ENCODE measurements around the gene COL4A2.

The COL4A2 gene

DNA sequence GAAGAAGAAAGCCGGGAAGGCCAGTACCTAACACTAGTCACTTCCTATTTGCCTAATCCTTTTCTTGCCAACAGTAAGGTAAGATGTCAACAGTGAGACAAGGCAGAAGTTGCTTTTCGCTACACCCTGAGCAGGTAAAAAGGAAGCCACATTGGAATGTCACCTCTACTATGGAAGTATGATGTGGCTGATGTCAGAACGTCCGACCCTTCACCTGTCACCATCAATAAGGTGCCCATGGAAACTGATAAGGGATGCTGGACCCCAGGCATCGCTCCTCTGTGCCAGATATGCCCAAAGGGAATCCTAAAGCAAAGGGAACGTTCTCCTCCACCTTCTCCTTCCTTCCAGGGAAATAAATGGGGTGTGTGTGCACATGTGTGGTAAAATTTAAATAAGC is 34.4 kb upstream of the COL4A2 start:
- no peak for DNase-seq (ENCODE audit: low spot score)

GRCh38 chr13:110273254-110273653 is 33.8 kb upstream of the COL4A2 start:
- no peak for DNase-seq (ENCODE audit: low spot score)

DNA sequence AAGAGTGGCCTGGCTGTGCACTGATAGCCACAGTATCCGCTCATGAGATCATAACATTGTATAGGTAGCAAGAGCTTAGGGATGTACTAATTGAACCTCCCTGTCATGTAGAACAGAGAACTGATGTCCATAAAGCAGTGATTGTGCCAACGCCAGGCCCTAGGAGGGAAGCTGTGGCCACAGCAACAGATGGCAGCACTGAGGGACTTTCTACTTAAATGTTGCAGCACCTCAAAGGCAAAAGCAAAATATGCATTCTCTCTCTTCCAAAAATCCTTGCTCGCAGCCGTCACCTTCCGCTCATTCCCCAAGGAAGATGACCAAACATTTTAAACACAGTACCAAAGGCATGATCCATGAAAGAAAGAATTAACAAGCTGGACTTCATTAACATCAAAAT is 32.4 kb upstream of the COL4A2 start:
- DNase-seq (ENCODE audit: low spot score): no peak

DNA sequence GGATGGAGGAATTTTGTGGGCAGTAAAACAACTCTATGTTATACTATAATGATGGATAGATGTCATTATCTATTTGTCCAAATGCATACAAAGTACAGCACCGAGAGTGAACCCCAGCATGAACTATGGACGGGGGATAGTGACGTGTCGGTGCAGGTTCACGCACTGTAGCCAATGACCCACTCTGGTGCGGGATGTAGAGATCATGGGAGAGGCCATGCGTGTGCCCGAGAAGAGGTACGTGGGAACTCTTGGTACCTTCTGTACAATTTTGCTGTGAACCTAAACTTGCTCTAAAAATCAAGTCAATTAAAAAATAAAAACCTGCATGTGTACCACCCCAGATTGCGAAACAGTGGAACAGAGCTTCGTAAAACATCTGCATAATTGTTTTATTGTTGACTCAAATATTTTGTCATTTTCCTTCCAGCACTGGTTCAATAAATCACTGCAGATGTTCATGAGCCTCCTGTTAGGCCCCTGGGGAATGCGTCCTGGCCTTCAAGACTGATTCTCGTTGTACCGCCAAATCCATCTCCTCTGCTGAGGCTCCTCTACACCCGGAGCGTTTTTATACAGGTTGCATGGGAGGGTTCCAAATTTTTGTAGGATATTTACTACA is 31.0 kb upstream of the COL4A2 start:
- DNase-seq (ENCODE audit: low spot score): no peak

DNA sequence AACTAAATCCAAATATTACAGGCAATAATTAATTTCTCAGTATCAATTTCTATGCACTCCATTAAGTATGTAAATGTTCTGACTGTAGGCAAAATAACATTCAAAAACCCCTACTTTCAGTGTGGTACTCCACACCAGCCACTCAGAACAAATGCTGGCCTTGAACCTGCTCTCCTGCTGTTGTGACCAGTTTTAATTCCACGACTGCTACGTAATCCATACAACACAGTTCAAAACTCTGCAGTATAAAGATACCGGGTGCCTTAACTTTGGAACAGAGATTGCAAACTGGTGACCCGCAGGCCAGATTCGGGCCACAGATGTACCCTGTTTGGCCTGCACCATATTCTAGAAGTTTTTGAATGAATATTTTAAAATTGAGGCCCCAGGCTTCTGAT is 30.5 kb upstream of the COL4A2 start:
- no peak for DNase-seq (ENCODE audit: low spot score)

- DNase-seq (ENCODE audit: low spot score): no peak
Measured at GRCh38 chr13:110277357-110277975, 29.6 kb upstream of the COL4A2 start.

DNA sequence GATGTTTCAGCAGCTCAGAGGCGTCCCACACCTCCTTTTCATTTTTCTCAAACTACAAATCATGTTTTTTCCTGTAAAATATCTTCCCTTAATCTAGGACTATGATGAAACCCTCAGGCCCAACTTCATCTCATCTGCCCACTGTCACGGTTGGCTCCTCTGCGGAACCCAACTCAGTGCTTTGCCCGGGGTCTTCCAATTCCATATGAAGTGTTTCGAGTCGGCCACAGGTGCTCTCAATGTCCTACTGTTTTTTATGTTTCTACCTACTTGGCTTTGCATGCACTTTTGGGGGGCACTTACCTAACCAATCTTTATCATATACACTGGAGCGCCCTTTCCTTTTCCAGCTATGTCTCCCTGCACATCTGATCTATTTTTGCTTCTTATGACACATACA is 28.2 kb upstream of the COL4A2 start:
- DNase-seq (ENCODE audit: low spot score): no peak

GRCh38 chr13:110279684-110280083 is 27.4 kb upstream of the COL4A2 start:
- DNase-seq (ENCODE audit: low spot score): no peak

- no peak for DNase-seq (ENCODE audit: low spot score)
Measured at GRCh38 chr13:110280231-110280813, 26.8 kb upstream of the COL4A2 start.

DNA sequence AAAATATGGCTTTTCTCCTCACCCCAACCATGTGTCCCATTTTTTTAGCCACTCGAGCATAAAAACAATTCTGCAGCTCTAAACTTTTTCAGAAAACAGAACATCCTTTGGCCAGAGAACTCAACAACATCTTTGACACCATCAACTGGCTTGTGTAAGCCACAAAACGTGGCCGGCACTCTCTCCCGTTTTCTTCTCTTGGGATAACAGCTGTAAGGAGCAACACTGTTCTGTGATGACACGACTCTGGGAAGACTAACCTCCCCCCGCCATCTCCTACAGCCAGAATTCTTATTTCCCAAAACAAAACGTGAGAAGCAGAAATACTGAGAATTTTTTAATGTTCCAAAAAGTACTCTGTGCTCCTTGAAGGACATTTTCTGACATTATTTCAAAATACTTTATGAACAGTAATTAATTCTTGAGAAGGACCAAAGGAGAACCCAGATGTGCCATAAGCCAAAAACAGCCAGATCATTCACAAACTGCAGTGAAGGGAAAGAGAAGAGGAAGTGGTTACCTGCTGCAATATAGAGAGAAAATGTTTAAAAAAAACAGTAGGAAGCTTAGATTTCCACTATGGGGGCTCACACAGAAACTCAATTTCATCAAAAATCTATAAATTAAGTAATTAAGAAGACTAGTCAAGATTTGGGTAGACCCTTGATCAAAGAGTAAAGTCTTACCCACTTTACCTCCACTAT is 25.9 kb upstream of the COL4A2 start:
- DNase-seq (ENCODE audit: low spot score): no peak

GRCh38 chr13:110281736-110282135 is 25.3 kb upstream of the COL4A2 start:
- no peak for DNase-seq (ENCODE audit: low spot score)

DNA sequence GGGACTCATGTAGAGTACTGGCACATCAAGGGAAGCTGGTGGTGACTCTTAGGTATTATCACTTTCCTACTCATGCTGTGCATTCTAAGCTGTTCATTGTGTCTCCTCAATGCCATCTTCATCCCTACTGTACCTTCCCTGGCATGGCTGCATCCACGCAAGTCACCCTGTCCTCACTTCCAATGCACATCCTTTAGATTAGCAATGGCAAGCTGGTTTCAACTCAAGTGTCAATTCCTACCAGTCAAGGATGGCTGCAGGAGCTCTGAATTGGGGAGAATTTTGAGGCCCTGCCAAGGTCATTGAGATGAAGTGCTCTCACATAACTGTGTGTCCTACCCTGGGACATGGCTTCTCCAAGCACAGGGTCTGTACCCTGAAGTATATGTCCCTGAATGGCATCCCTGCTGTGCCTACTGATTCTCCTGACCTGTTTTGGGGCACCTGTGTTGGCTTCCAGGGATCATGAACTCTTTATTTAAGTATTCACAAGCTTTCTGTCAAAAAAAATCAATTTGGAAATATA is 24.7 kb upstream of the COL4A2 start:
- DNase-seq (ENCODE audit: low spot score): no peak

DNA sequence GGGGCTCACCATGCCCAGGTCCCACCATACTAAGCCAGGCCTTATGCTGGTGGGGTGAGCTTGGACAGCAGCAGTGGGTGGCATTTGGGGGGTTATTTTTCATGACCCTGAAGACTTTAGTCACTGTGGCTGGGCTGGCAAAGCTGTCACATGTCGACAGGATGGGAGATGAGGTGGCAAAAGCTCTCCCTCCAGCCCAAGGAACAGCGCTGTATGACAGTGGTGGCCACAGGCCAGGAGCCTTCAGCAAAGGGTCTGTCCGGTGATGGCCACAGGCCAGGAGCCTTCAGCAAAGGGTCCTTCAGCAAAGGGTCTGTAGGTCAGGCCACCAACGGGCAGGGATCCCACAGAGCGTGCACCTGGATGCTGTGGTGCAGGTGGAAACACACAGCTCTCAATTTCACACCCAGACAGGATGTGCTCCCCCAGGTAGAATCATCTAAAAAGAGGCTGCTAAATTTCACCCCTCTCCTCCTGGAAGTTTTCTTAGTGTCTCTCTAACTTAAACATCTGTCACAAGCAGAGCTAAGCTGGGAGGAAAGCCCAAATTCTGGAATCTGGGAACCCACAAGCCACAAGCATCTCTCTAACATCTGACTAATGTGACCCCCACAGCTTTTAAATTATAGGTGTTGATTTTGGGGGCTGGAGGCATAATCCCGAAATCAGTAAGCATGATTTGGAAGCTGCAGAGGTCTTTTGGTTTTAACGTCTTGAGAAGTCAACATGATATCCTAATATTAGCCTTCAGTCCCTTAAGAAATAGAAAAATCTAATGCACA is 23.2 kb upstream of the COL4A2 start:
- no peak for DNase-seq (ENCODE audit: low spot score)

- no peak for DNase-seq (ENCODE audit: low spot score)
Measured at GRCh38 chr13:110284779-110285484, 22.2 kb upstream of the COL4A2 start.

GRCh38 chr13:110285991-110286832 is 20.9 kb upstream of the COL4A2 start:
- no peak for DNase-seq (ENCODE audit: low spot score)

DNA sequence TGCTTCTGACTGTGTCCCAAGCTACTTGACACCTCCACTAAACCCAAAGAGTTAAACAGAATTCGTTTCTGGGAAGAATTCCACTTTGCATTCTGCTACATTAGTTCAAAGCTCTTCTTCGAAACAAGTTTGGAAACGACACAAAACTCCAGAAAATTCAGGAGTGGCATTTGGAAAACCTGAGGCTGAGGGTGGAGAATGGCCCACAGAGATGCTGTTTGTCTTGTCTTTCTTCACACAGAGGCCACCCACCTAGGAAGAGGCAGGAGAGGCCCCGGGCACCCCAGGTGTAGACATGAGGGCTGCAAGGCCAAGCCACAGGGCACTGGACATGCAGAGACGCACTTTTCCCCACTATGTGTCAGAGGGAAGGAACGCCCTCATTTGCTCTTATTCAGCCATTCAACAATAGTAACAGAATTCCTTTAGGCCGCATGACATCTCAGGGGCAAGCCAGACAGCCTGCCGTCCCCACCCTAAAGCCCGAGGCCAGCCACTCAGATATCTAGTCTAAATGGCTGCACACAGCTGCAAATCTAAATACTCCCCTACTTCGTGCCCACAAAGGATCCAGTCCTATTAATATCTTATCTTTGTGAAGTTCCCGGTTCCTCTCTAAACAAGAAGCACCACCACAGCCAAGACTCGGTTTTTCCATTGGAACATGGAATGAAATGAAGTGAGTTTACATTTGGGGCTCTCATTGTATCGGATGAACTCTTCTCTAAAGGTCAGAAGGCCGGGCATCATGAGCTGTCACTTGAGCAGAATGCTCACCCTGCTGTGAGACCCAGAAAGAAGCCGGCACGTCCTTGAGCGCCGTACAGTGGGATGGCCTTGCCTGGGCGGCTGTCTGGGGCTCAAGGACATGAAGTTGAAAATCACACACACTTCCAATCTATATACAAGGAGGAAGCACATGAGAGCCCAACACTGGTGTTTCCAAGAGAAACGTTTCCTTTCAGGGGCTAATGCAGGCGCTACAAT is 20.0 kb upstream of the COL4A2 start:
- no peak for DNase-seq (ENCODE audit: low spot score)

DNA sequence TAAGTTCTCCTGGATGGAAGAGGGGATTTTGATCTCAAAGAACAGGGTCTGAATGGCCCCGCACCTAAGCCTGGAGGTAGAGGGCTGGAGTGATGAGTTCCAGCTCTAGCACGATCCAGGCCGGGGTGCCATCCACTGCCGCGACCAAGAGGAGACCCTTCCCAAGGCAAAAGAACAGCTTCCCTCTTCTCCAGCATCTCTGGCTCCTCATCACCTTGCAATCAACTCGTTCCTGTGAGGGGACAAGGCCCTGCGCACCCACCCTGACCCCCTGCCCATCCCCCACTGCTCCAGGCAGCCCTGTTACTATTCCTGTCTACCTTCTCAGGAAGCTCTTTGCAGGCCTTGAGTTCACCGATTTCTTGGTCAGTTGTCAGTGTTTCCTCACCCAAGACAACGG is 17.9 kb upstream of the COL4A2 start:
- DNase-seq (ENCODE audit: low spot score): no peak

- DNase-seq (ENCODE audit: low spot score): no peak
Measured at GRCh38 chr13:110289661-110290060, 17.4 kb upstream of the COL4A2 start.

DNA sequence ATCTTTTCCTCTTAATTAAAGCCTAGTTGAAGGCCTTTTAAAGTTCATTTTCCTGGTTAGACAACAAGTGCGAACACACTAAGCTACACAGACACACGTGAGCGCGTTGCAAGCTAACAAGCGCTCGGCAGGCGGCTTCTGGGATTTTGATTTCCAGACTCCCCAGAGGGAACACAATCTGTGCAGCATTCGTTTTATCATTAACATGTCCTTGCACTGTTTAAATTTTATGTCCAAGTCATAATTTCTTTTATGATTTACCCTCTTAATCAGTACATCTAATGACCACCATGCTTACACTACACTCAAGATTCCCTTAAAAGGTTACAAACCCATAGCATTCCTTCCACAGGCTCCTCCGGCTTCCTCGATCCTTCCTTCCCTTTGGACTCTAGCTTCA is 16.9 kb upstream of the COL4A2 start:
- DNase-seq (ENCODE audit: low spot score): no peak
